H1 (cell line): ENCODE data around the gene TNFSF12. TPM values are rescaled to one million over a fixed set of nuclear protein-coding genes. Genes with fewer than 3 reads are reported as not detected.

Experiments
- EGR1 ChIP-seq: IDR thresholded peaks from 2 replicates; pipeline ENCODE4 v1.6.1; 2011; ENCODE audit warnings: low read depth, low read length, borderline replicate concordance
- polyA plus RNA-seq, 7 experiments: library from polyadenylated mRNA; depleted of rRNA in 3 of 7; stranded (reverse) in 5 of 7; unstranded in 2 of 7; fragments of >200 nt in 5 of 7; fragments of 200-250 nt in 2 of 7; gene quantifications; 1 replicate in 5 of 7; 2 replicates in 1 of 7; 4 replicates in 1 of 7; pipeline versions ENCODE4 v1.2.1 to v1.2.3, GENCODE V29; 2011 to 2013; ENCODE audit warnings: missing spikeins in 2 of 7, mixed read lengths in 2 of 7
- total RNA-seq: library from RNA; stranded (reverse); fragmentation: NEBNext Ultra II Directional; extraction: Animal tissue kit (Norgen Biotek cat#: 25700); gene quantifications from 2 replicates; pipeline ENCODE4 v1.2.1, GENCODE V29; 2021

The TNFSF12 gene
- total and polyA plus RNA-seq, 2 of the 8 experiments (the other 6 are each of a cell fraction or from before 2014, with no cell fraction given): 7.2 to 9.6 TPM

DNA sequence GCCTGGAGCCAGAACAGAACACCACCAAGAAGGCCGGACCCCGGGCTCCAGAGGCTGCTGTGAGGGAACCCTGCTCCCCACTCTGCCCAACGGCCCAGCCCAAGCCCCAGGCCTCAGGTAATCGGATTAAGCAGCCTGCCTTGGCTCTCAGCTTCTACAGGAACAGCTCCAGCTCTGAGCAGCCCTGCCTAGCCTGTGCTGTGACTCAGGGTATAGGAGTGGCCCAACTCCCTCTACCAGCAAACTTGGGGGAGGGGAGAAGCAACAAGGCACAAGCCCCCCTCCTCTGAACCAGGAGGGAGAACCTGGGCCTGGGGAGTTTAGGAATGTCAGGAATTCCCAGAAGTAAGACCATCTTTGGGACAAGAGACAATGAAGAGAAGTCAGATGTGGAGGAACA is 41.9 kb downstream of the TNFSF12 start (continued):
- no peak for TF ChIP-seq EGR1
- TF ChIP-seq, all 59 proteins: peak for 8
